GM19467 (cell line): ENCODE measurements around the gene UPK1B.
"Not testable (repeated sequence)": the region's sequence is repeated elsewhere in the genome, so short reads cannot be mapped to it uniquely, and the experiment has no call there.

Experiments
- ATAC-seq: cut with Tn5 transposase; IDR thresholded peaks from one replicate; pipeline ENCODE4 v1.9.1; 2021; ENCODE audit warnings: mild to moderate bottlenecking, moderate library complexity; ENCODE audit not compliant: unreplicated experiment

Gene UPK1B

DNA sequence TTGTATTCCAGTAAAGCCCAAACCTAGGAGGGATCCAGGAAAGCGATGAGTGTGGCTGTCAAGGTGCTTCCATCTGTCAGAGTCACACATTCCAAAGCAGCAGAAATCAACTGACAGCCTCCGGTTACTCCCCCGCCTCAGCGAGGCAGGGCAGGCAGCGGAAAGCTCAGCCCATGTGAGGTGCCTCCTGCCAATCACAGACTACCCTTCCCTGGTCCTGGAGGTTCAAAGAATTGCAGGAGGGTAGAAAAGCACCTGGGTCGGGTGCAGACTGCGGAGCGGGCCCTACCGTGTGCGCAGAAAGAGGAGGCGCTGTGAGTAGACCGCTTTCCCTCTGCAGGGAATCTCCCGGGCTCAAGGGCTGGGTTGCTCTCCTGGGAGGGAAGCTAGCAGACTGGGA, at the start of gene UPK1B:
TSS of gene UPK1B (plus strand) at position 274 of the 400 bp plus-strand sequence. CDS start 13,144 bp downstream, outside the sequence.
- no peak for ATAC-seq

DNA sequence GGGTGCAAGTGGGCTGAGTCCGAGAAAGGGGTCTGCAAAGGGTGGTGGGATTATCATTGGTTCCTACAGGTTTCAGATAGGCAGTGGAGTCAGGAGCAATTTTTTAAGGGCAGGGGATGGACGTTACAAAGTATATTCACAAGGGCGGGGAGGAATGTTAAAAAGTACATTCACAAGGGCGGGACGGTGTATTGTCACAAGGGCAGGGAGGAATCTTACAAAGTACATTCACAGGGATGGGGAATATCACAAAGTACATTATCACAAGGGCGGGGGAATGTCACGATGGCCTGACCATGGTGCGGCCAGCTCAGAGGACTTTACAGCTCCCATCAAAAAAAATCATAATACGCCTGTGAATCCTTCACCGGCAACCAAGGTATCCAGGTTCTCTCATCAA, 48.1 kb upstream of the UPK1B start:
- no peak for ATAC-seq

DNA sequence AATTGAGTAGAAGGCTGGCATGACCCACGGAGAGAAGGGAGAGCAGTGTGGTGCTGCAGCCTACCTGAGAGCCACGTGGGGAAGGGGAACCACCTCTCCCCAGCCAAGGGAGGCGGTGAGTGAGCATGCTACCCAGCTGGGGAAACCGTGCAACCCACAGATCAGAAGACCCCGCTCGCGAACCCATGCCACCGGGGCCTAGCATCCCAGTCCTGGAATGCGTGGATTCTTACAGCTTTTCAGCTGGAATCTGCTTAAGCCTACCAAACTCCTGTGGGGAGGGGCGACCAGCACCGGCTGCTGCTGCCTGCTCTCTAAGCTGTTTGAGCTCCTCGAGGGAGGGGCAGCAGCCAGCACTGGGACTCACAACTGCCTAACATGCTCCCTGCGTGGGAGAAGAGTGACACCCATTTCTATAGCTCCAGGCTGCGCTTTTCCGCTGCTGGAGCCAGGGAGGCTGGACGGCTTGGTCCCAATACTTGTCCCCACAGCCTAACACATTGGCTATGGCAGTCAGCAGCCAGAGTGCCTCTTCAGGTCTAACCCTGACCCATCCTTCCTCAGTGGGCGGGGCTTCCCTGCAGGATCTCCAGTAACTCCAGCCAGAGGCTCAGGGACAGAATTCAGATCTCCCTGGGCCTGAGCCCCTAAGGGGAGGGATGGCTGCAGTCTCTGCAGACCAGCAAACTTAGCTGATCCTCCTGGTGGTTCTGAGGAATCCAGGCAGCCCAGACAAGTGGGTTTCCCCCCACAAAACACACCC, 47.5 kb upstream of the UPK1B start:
- ATAC-seq: no peak

DNA sequence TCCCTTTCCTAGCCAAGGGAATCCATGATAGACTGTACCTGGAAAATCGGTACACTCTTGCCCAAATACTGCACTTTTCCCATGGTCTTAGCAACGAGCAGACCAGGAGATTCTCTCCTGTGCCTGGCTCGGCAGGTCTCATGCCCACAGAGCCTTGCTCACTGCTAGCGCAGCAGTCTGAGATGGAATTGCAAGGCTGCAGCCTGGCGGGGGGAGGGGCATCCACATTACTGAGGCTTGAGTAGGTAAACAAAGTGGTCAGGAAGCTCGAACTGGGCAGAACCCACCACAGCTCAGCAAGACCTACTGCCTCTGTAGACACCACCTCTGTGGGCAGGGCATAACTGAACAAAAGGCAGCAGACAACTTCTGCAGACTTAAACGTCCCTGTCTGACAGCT, 43.1 kb upstream of the UPK1B start:
- ATAC-seq: not testable (repeated sequence)

DNA sequence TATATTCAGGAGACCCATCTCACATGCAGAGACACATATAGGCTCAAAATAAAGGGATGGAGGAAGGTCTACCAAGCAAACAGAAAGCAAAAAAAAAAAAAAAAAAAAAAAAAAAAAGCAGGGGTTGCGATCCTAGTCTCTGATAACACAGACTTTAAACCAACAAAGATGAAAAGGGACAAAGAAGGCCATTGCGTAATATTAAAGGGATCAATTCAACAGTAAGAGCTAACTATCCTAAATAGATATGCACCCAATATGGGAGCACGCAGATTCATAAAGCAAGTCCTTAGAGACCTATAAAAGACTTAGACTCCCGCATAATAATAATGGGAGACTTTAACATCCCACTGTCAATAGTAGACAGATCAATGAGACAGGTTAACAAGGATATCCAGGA, 41.1 kb upstream of the UPK1B start:
- ATAC-seq: not testable (repeated sequence)

DNA sequence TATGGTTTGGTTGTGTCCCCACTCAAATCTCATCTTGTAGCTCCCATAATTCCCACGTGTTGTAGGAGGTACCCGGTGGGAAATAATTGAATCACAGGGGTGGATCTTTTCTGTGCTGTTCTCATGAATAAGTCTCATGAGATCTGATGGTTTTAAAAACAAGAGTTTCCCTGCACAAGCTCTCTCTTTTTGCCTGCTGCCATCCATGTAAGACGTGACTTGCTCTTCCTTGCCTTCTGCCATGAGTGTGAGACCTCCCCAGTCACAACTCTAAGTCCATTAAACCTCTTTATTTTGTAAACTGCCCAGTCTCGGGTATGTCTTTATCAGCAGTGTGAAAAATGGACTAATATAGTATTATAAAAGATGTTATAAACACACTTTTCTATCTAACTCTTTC, 34.0 kb upstream of the UPK1B start:
- ATAC-seq: not testable (repeated sequence)

DNA sequence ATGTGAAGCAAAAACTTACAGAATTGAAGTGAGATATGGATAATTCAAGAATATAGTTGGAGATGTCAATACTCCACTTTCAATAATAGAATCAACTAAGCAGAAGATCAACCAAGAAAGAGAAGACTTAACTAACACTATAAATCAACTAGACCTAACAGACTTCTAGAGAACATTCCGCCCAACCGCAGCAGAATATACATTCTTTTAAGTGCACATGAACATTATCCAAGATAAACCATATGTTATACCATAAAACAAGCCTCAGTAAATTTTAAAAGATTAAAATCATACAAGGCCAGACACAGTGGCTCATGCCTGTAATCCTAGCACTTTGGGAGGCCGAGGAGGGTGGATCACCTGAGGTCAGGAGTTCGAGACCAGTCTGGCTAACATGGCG, 32.9 kb upstream of the UPK1B start:
- ATAC-seq: no peak

DNA sequence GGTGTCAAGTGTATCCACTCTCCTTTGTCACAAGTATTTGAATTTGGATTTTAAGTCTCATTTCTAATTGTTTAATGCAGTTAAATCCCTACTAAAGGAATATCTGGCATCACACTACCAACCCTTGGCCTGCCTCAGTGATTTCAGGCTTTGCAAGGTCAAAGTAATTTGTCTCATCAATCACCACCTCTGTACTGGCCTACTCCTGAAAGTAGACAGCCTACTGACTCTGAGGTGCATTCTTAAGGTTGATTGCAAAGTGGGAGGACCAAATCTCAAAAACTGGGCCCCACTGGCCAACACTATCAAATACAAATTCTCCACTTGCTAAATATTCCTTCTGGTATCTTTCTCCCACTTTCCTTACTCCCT, 28.3 kb upstream of the UPK1B start:
- peak; percentile 25 for ATAC-seq

DNA sequence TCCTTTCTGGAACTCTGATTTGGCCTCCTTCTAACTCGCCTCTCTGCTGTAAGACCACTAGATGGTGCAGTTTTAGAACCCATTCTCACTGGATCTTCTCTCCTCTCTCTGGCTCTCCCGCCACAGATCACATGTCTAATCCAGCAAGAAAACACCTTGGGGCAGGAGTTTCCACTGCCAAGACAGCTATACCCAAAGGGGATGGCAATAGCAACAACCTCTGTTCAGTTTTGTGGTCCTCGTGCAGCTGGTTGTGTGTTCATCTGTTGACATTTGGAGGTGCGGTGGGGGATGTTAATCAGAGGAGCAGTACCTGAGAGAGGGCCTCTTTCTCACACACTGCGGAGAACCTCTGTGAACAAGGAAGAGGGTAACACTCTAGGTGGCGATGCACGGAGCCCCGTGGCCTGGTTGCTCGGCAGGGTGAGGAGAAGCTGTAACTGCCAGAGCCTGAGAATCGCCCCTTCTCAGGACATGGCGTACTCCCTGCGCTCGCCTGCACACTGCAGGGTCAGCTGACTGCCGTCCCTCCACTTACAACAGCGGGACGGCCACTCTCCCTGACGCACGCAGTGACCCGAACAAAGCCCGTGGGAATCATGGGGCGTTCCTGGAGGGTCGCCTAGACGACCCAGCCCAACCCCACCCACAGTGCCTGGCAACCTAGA, 27.8 kb upstream of the UPK1B start, which contains the start of gene TEX55:
TSS of gene TEX55 (plus strand) at position 666 of the 668 bp plus-strand sequence. CDS start 25 bp downstream, outside the sequence.
- ATAC-seq: peak; percentile 64

DNA sequence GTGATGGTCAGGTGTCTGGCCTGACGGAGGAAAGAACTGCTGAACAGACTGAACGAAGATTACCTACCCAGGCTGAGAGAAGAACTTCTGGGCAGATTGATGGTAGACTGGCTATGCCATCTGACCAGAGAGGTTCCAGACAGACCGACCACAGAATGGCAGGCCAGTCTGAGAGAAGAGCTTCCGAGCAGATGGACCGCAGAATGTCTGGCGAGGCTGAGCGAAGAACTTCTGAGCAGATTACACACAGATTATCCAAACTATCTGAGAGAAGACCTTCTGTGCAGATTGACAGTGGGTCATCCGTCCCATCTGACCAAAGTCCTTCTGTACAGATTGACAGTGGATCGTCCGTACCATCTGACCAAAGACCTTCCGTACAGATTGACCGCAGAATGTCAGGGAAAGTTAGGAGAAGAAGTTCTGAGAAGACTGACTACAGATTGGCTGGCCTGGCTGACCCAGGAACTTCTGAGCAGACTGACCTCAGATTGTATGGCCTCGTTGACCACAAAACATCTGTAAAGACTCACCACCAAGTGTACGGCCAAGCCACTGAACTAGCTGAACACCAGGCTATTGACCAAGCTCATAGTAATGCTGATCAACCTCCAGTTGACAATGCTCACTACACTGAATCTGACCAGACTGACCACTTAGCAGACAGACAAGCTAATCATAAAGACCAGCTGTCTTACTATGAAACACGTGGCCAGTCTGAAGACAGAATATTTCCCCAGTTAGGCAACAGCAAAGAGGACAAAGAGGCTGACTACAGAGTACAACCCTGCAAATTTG, 26.6 kb upstream of the UPK1B start:
- no peak for ATAC-seq

DNA sequence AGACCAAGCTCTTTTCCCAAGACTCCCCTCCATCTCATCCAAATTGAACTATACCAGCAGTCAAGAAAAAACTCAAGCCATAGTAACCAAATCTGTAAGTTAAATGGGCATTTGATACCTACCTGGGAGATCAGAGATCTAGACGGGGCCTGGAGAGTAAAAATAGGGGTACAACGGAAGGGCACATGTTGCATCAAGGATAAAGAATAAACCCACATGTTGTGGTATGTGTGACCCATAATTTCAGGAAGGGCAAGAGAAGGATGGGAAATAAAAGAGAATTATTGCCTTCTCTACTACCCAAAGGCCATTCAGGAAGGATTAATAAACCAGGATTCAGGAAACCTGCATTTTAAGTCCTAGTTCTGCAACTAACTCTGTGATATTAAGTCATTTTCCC, 25.9 kb upstream of the UPK1B start:
- ATAC-seq: no peak

DNA sequence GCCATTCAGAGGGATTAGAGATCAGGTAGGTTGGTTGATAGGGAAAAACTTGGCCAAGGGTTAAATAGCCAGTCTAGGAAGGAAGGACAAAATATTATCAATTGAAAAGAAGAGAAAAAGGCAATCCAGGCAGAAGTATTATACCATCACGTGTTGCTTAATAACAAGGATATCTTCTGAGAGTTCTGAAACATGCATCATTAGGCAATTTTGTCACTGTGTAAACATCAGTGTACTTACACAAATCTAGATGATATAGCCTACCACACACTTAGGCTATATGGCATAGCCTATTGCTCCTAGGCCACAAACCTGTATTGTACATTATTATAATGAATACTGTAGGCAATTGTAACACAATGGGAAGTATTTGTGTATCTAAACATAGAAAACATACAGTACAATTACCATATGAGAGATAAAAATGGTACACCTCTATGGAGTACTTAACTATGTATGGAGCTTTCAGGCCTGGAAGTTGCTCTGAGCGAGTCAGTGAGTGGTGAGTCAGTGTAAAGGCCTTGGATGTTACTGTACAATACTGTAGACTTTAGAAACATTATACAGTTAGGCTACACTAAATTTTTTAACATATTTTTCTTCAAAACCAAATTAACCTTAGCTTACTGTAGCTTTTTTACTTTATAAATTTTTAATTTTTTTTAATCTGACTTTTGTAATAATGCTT, 24.8 kb upstream of the UPK1B start:
- no peak for ATAC-seq

DNA sequence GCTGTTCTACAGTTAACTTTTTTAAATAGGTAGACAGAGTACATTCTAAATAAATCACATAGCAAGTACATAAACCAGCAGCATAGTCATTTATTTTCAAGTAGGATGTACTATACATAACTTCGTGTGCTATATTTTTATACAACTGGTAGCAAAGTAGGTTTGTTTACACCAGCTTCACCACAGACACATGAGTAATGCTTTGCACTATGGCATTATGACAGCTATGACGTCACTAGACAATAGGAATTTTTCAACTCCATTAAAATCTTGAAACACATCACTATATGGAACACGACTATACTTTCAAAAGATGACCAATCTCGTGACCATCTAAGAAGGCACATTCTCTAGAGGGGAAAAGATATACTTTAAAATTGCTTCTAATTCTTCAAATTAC, 23.9 kb upstream of the UPK1B start:
- ATAC-seq: no peak

DNA sequence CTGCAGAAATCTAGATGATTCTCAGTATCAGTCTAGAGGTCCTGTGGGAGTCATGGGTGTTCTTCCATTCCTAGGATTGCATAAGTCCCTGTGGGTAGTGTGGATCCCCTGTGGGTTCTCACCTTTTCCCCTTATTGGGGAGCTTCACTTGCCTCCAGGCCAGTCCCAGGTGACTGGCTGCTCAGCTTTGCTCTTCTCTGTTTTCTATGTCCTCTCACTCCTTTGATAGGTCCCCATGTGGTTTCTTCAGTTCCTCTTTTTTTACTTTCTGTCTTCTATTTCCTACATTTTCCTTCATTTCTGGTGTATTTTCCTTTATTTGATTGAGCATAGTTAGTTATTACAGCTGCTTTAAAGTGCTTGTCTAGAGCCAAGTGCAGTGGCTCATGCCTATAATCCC, 16.5 kb upstream of the UPK1B start:
- no peak for ATAC-seq

DNA sequence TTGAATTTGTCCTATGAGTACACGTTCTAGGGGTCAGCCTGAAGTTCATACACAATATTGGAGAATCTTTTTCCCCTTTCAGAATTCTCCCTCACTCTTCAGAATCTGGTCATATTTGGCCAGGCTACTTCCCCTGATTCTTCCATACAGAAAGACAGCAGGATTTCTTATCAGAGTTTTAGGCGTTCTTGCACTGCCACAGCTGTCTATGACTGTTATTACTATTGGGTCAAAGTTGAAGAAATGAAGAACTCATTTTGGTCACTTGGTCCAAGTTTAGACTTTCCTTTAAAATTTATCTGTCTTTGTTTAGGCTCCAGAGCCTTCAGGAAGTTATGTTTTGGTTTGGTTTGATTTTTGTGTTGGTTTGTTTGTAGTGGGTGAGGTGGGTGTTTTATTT, 15.4 kb upstream of the UPK1B start:
- ATAC-seq: no peak

DNA sequence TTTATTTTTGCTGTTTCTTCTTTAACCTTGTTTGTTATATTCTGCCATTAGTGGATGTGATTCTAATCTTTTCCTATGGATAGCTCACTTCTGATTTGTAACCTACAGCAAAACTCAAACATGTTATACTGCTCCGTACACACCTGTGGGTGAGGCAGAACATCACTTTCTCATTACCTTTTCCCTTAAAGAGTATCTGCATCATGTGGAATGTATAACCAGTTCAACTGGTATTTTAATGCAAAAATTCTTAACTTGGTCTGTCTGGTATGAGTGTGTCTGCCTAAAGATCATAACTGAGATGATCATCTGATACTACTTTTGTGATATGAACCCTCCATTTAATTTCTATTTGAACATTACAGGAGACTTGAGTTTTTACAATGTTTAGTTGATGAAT, 13.0 kb upstream of the UPK1B start:
- no peak for ATAC-seq

DNA sequence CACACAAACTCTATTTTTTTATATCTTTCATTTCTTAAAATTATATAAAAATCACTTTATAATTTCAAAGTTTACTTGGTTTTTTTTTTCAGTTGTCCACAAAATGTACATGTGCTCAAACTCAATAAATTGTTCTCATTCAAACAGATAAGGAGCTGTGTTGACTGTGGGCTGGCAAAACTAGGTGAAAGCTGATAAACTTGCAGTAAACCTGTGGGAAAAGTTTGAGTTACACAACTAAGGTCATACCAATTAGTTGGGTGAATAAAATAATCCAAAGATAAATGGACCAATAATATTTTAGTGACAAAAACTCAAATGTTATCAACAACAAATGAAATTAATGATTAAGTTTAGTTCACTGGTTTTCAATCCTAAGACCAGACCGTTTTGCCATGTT, 12.6 kb upstream of the UPK1B start:
- no peak for ATAC-seq

DNA sequence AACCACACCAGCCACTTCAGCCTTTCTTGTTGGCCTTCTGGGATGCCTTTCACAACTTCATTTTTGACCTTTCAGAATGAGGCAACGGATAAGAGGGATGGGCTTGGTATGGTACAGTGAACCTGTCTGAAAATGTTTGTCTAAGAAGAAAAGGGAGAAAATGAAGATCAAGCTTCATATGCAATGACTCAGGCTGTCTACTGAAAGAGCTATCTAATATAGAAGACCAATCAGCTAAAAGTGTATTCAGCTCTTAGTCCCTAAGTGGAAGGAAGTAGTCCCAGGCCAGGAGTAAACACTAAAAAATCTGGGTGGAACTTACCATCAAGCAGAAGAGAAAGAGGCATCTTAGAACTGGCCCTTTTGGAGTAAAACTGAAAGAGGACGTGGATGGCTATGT, 12.2 kb upstream of the UPK1B start:
- no peak for ATAC-seq

DNA sequence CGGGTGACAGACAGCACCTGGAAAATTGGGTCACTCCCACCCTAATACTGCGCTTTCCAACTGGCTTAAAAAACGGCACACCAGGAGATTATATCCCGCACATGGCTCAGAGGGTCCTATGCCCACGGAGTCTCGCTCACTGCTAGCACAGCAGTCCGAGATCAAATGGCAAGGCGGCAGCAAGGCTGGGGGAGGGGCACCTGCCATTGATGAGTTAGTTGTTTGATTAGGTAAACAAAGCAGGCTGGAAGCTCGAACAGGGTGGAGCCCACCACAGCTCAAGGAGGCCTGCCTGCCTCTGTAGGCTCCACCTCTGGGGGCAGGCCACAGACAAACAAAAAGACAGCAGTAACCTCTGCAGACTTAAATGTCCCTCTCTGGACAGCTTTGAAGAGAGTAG, 8.7 kb upstream of the UPK1B start:
- not testable (repeated sequence) for ATAC-seq

DNA sequence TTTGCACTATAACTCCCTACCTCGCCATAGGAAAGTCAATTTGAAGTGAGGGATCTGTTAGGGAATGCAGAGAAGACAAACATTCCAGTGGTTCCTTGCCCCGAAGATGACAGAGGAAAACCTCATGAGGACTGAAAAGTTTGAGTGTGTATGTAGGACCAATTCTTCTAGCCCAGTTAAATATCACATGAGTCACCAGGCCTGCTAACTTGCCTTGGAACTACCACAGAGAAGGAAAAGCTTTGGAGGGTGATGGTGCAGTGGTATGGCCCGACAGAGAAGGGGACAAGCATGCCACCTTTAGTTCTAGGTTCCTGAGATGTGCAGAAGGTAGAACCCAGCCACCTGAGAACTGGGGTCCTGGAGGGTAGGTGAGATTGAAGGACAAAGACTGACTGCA, 2.6 kb upstream of the UPK1B start:
- ATAC-seq: no peak
